ENCODE data around the gene B3GNT5.

The B3GNT5 gene

GRCh38 chr3:183312433-183312832 lies 59.4 kb downstream of the B3GNT5 start:
- Histone ChIP-seq H3K9me3 (ENCODE audit: control insufficient read depth in 1 of 2, low read length in 2 of 2) (no peaks in the 10 kb centered on the region), H3K27me3 (ENCODE audit: control insufficient read depth in 1 of 2, insufficient read depth in 2 of 2, low read length in 2 of 2) (no peaks in the 10 kb centered on the region), H3K4me3 (ENCODE audit: low read depth in 1 of 2, low read length in 2 of 2) (no peak overlapping the region), H3K27ac (ENCODE audit: low read depth, low read length) (no peak overlapping the region), H3K36me3 (ENCODE audit: control insufficient read depth in 1 of 2, insufficient read depth in 2 of 2, low read length in 2 of 2) (no peaks in the 10 kb centered on the region), H3K9ac (ENCODE audit: low read depth in 1 of 2, low read length in 2 of 2) (no peak overlapping the region), H3K4me1 (ENCODE audit: control insufficient read depth in 1 of 2, insufficient read depth in 2 of 2, low read length in 2 of 2) (peaks cover 31 to 32% of the 10 kb centered on the region in 2 donors)

- Histone ChIP-seq H3K27me3 (ENCODE audit: control insufficient read depth in 1 of 2, insufficient read depth in 2 of 2, low read length in 2 of 2) (no peaks in the 10 kb centered on the region), H3K9me3 (ENCODE audit: control insufficient read depth in 1 of 2, low read length in 2 of 2) (no peaks in the 10 kb centered on the region), H3K9ac (ENCODE audit: low read depth in 1 of 2, low read length in 2 of 2) (no peak overlapping the region), H3K4me1 (ENCODE audit: control insufficient read depth in 1 of 2, insufficient read depth in 2 of 2, low read length in 2 of 2) (peaks cover 24 to 26% of the 10 kb centered on the region in 2 donors), H3K36me3 (ENCODE audit: control insufficient read depth in 1 of 2, insufficient read depth in 2 of 2, low read length in 2 of 2) (no peaks in the 10 kb centered on the region), H3K4me3 (ENCODE audit: low read depth in 1 of 2, low read length in 2 of 2) (no peak overlapping the region), H3K27ac (ENCODE audit: low read depth, low read length) (no peak overlapping the region)
These were observed 60.3 kb downstream of the B3GNT5 start for GRCh38 chr3:183313351-183313750.

DNA sequence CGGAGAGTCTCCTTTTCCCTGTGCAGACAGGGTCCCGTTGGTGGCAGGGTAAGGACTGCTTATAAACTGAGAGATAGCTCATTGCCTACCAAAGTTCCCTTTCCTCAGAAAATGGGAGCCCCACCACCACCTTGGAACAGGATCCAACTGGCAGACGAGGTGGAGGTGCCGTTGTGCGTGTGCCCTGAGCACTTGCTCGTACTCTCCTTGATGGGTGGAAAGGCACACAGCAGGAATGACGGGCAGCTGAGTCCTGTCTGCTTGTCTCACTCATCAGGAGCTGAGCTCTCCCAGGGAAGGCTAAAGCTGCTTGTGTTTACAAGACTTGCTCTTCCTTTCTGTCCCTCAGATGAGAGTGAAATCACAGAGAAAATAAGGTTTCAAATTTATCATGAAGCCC lies 60.7 kb downstream of the B3GNT5 start:
- no peak overlapping the region for H3K27ac ChIP-seq (ENCODE audit: low read depth, low read length)
- no peaks in the 10 kb centered on the region for H3K9me3 ChIP-seq (ENCODE audit: control insufficient read depth in 1 of 2, low read length in 2 of 2)
- peak overlapping the region in 1 of 2 donors; percentile 5 for H3K9ac ChIP-seq (ENCODE audit: low read depth in 1 of 2, low read length in 2 of 2)
- H3K4me1 ChIP-seq (ENCODE audit: control insufficient read depth in 1 of 2, insufficient read depth in 2 of 2, low read length in 2 of 2), result peaks cover 20 to 22% of the 10 kb centered on the region in 2 donors
- no peaks in the 10 kb centered on the region for H3K36me3 ChIP-seq (ENCODE audit: control insufficient read depth in 1 of 2, insufficient read depth in 2 of 2, low read length in 2 of 2)
- no peaks in the 10 kb centered on the region for H3K27me3 ChIP-seq (ENCODE audit: control insufficient read depth in 1 of 2, insufficient read depth in 2 of 2, low read length in 2 of 2)
- H3K4me3 ChIP-seq (ENCODE audit: low read depth in 1 of 2, low read length in 2 of 2), result no peak overlapping the region

GRCh38 chr3:183315739-183316138 lies 62.7 kb downstream of the B3GNT5 start:
- no peaks in the 10 kb centered on the region for H3K9me3 ChIP-seq (ENCODE audit: control insufficient read depth in 1 of 2, low read length in 2 of 2)

GRCh38 chr3:183317271-183317670 lies 64.2 kb downstream of the B3GNT5 start:
- no peaks in the 10 kb centered on the region for H3K27me3 ChIP-seq (ENCODE audit: control insufficient read depth in 1 of 2, insufficient read depth in 2 of 2, low read length in 2 of 2)

More at GRCh38 chr3:183315739-183316138, 62.7 kb downstream of the B3GNT5 start:
- Histone ChIP-seq H3K27me3 (ENCODE audit: control insufficient read depth in 1 of 2, insufficient read depth in 2 of 2, low read length in 2 of 2) (no peaks in the 10 kb centered on the region), H3K4me3 (ENCODE audit: low read depth in 1 of 2, low read length in 2 of 2) (no peak overlapping the region), H3K9ac (ENCODE audit: low read depth in 1 of 2, low read length in 2 of 2) (no peak overlapping the region), H3K36me3 (ENCODE audit: control insufficient read depth in 1 of 2, insufficient read depth in 2 of 2, low read length in 2 of 2) (no peaks in the 10 kb centered on the region), H3K27ac (ENCODE audit: low read depth, low read length) (no peak overlapping the region), H3K4me1 (ENCODE audit: control insufficient read depth in 1 of 2, insufficient read depth in 2 of 2, low read length in 2 of 2) (peaks cover 9 to 11% of the 10 kb centered on the region in 2 donors)

GRCh38 chr3:183317886-183318865 lies 65.1 kb downstream of the B3GNT5 start:
- Histone ChIP-seq H3K27me3 (ENCODE audit: control insufficient read depth in 1 of 2, insufficient read depth in 2 of 2, low read length in 2 of 2) (no peaks in the 10 kb centered on the region), H3K36me3 (ENCODE audit: control insufficient read depth in 1 of 2, insufficient read depth in 2 of 2, low read length in 2 of 2) (no peaks in the 10 kb centered on the region), H3K4me3 (ENCODE audit: low read depth in 1 of 2, low read length in 2 of 2) (no peak overlapping the region), H3K9ac (ENCODE audit: low read depth in 1 of 2, low read length in 2 of 2) (no peak overlapping the region), H3K27ac (ENCODE audit: low read depth, low read length) (no peak overlapping the region), H3K4me1 (ENCODE audit: control insufficient read depth in 1 of 2, insufficient read depth in 2 of 2, low read length in 2 of 2) (peaks cover 9 to 11% of the 10 kb centered on the region in 2 donors), H3K9me3 (ENCODE audit: control insufficient read depth in 1 of 2, low read length in 2 of 2) (no peaks in the 10 kb centered on the region)

More at GRCh38 chr3:183317271-183317670, 64.2 kb downstream of the B3GNT5 start:
- Histone ChIP-seq H3K9me3 (ENCODE audit: control insufficient read depth in 1 of 2, low read length in 2 of 2) (no peaks in the 10 kb centered on the region), H3K27ac (ENCODE audit: low read depth, low read length) (no peak overlapping the region), H3K4me1 (ENCODE audit: control insufficient read depth in 1 of 2, insufficient read depth in 2 of 2, low read length in 2 of 2) (peaks cover 9 to 11% of the 10 kb centered on the region in 2 donors), H3K4me3 (ENCODE audit: low read depth in 1 of 2, low read length in 2 of 2) (no peak overlapping the region), H3K36me3 (ENCODE audit: control insufficient read depth in 1 of 2, insufficient read depth in 2 of 2, low read length in 2 of 2) (no peaks in the 10 kb centered on the region), H3K9ac (ENCODE audit: low read depth in 1 of 2, low read length in 2 of 2) (no peak overlapping the region)

GRCh38 chr3:183318877-183319276 lies 65.8 kb downstream of the B3GNT5 start:
- Histone ChIP-seq H3K27ac (ENCODE audit: low read depth, low read length) (no peak overlapping the region), H3K27me3 (ENCODE audit: control insufficient read depth in 1 of 2, insufficient read depth in 2 of 2, low read length in 2 of 2) (no peaks in the 10 kb centered on the region), H3K9ac (ENCODE audit: low read depth in 1 of 2, low read length in 2 of 2) (no peak overlapping the region), H3K9me3 (ENCODE audit: control insufficient read depth in 1 of 2, low read length in 2 of 2) (no peaks in the 10 kb centered on the region), H3K36me3 (ENCODE audit: control insufficient read depth in 1 of 2, insufficient read depth in 2 of 2, low read length in 2 of 2) (no peaks in the 10 kb centered on the region), H3K4me1 (ENCODE audit: control insufficient read depth in 1 of 2, insufficient read depth in 2 of 2, low read length in 2 of 2) (peaks cover 8 to 9% of the 10 kb centered on the region in 2 donors), H3K4me3 (ENCODE audit: low read depth in 1 of 2, low read length in 2 of 2) (no peak overlapping the region)

GRCh38 chr3:183319371-183319770 lies 66.3 kb downstream of the B3GNT5 start:
- Histone ChIP-seq H3K36me3 (ENCODE audit: control insufficient read depth in 1 of 2, insufficient read depth in 2 of 2, low read length in 2 of 2) (no peaks in the 10 kb centered on the region), H3K27ac (ENCODE audit: low read depth, low read length) (no peak overlapping the region), H3K4me3 (ENCODE audit: low read depth in 1 of 2, low read length in 2 of 2) (no peak overlapping the region), H3K4me1 (ENCODE audit: control insufficient read depth in 1 of 2, insufficient read depth in 2 of 2, low read length in 2 of 2) (peaks cover 8 to 9% of the 10 kb centered on the region in 2 donors), H3K27me3 (ENCODE audit: control insufficient read depth in 1 of 2, insufficient read depth in 2 of 2, low read length in 2 of 2) (no peaks in the 10 kb centered on the region), H3K9me3 (ENCODE audit: control insufficient read depth in 1 of 2, low read length in 2 of 2) (no peaks in the 10 kb centered on the region), H3K9ac (ENCODE audit: low read depth in 1 of 2, low read length in 2 of 2) (no peak overlapping the region)
